Erythroblast (primary cell): ENCODE measurements around the gene RNASE8.

Experiments
- GATA1 ChIP-seq: IDR thresholded peaks from 2 replicates; pipeline ENCODE4 v1.6.1; 2011; ENCODE audit warnings: low read depth, mild to moderate bottlenecking, control low read depth, low read length, moderate library complexity
- POLR2A ChIP-seq: IDR thresholded peaks from 2 replicates; pipeline ENCODE4 v1.6.1; 2011; ENCODE audit warnings: mild to moderate bottlenecking, low read length

- TF ChIP-seq POLR2A (no peak), GATA1 (no peak)
Measured at GRCh38 chr14:21054768-21055145, 2.9 kb upstream of the RNASE8 start.
